Sigmoid colon (tissue), 7 donors: Measurements from ENCODE around the gene IKBKE. TPM values are rescaled to one million over a fixed set of nuclear protein-coding genes. Genes with fewer than 3 reads are reported as not detected.

Source experiments
- DNase-seq: peaks from one replicate; pipeline ENCODE4 v3.0.0-alpha.2; 2019
- H3K27ac ChIP-seq, 4 donors: fragments of 200-600 bp; sonication (generic); one replicate each; pipeline ENCODE4 v1.5.1; 2016 to 2019; ENCODE audit warnings: mild to moderate bottlenecking in 1 of 4
- H3K27me3 ChIP-seq, 3 donors: fragments of 200-600 bp; sonication (generic); one replicate each; pipeline ENCODE4 v1.5.1; 2019; ENCODE audit warnings: mild to moderate bottlenecking in 1 of 3
- H3K36me3 ChIP-seq, 4 donors: fragments of 200-600 bp; sonication (generic); one replicate each; pipeline ENCODE4 v1.5.1; 2016 to 2019
- H3K4me1 ChIP-seq, 4 donors: fragments of 200-600 bp; sonication (generic); one replicate each; pipeline ENCODE4 v1.5.1; 2017 to 2019
- H3K4me3 ChIP-seq, 4 donors: fragments of 200-600 bp; sonication (generic); one replicate each; pipeline ENCODE4 v1.5.1; 2017 to 2019; ENCODE audit warnings: mild to moderate bottlenecking in 2 of 4, moderate library complexity in 1 of 4
- H3K9me3 ChIP-seq, 4 donors: fragments of 200-600 bp in 3 of 4; sonication (generic) in 3 of 4; one replicate each; pipeline versions ENCODE4 v1.5.1 to v1.6.1; 2013 to 2019
- CTCF ChIP-seq, 4 experiments: fragments of 450-650 bp in 3 of 4; fragments of 200-600 bp in 1 of 4; IDR thresholded peaks; one replicate each; pipeline ENCODE4 v1.5.1; 2016 to 2019; ENCODE audit warnings: antibody characterized with exemption in 4 of 4, mild to moderate bottlenecking in 3 of 4, moderate library complexity in 2 of 4
- EP300 ChIP-seq, 4 donors: sonication (generic); formaldehyde crosslinking; IDR thresholded peaks; one replicate each; pipeline ENCODE4 v1.6.1; 2017; ENCODE audit warnings: antibody characterized with exemption in 4 of 4
- POLR2A ChIP-seq, 2 donors: fragments of 450-650 bp; IDR thresholded peaks; one replicate each; pipeline ENCODE4 v1.6.1; 2016; ENCODE audit warnings: antibody characterized with exemption in 2 of 2, mild to moderate bottlenecking in 2 of 2, moderate library complexity in 2 of 2
- POLR2AphosphoS5 ChIP-seq, 4 donors: sonication (generic); formaldehyde crosslinking; IDR thresholded peaks; one replicate each; pipeline ENCODE4 v1.6.1; 2017; ENCODE audit warnings: antibody characterized with exemption in 4 of 4
- WGBS, 2 donors: extraction: QIAGEN DNeasy Blood & Tissue Kit; methylation state at CpG; one replicate each; pipeline ENCODE4 v1.1.7; 2013; 5-methylcytosine and 5-hydroxymethylcytosine counted together
- intact Hi-C: fragments of 100-400 bp; cut with DNase I; formaldehyde crosslinking; loops from one replicate; pipeline ENCODE4 v1.15.1; 2023
- polyA plus RNA-seq, 3 donors: library from polyadenylated mRNA; stranded (reverse); fragments of 200-250 nt; gene quantifications; one replicate each; pipeline ENCODE4 v1.2.3, GENCODE V29; 2013
- total RNA-seq, 4 donors: library from RNA; depleted of rRNA; stranded (reverse); fragments of >200 nt; gene quantifications; one replicate each; pipeline ENCODE4 v1.1.0, GENCODE V29; 2016
- donor health status: healthy with polysubstance abuse.
- donor health status: Bipolar disorder and iron deficiency.
- donor health status: healthy.

IKBKE gene
- total and polyA plus RNA-seq, 7 donors, result 1.6 to 23.2 (median 3.2) TPM

DNA sequence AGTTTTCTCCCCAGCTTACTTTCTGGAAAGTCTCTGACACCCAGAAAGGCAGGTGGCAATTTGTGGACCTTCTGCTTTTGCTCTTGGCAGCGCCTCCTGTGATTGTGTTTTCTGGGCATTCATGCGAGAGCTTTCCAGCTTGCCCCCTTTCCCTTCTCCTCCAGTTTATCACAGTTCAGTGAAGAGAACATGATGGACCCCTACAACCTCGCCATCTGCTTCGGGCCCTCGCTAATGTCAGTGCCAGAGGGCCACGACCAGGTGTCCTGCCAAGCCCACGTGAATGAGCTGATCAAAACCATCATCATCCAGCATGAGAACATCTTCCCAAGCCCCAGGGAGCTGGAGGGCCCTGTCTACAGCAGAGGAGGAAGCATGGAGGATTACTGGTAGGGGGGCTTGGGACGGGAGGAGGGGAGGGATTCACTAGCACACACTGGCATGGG, 24.3 kb upstream of the IKBKE start:
- 96% methylated on average over 8 of the region's 8 CpGs for whole genome bisulfite sequencing, 2 donors
- TF ChIP-seq CTCF (IDR thresholded peaks at IDR 0.05) (no peak), POLR2A (IDR thresholded peaks at IDR 0.05) (no peak), EP300 (IDR thresholded peaks at IDR 0.05) (no peak), POLR2AphosphoS5 (IDR thresholded peaks at IDR 0.05) (no peak)
- DNase-seq, result no peak

GRCh38 chr1:206446688-206447421, 23.4 kb upstream of the IKBKE start:
- H3K27me3 ChIP-seq, result no peaks in the 10 kb centered on the region
- no peak overlapping the region for H3K27ac ChIP-seq
- no peaks in the 10 kb centered on the region for H3K9me3 ChIP-seq
- no peak overlapping the region for H3K4me3 ChIP-seq
- DNase-seq, result no peak
- H3K4me1 ChIP-seq, result peaks cover 0 to 11% (median 9%) of the 10 kb centered on the region in 4 donors
- peaks cover 11 to 71% (median 18%) of the 10 kb centered on the region in 4 donors for H3K36me3 ChIP-seq
- TF ChIP-seq CTCF (IDR thresholded peaks at IDR 0.05), result no peak
- no peak for TF ChIP-seq POLR2AphosphoS5 (IDR thresholded peaks at IDR 0.05)
- no peak for TF ChIP-seq POLR2A (IDR thresholded peaks at IDR 0.05)
- no peak for TF ChIP-seq EP300 (IDR thresholded peaks at IDR 0.05)
- WGBS, 2 donors, result 90 to 94% methylated on average over 11 of the region's 11 CpGs
- intact Hi-C loops, result loop anchor here (10.0 kb wide), 1 partner anchor 712 kb away; no protein-coding TSS in a partner anchor

More for the DNA sequence above, 24.3 kb upstream of the IKBKE start:
- intact Hi-C loops, result loop anchor here (10.0 kb wide), 1 partner anchor 711 kb away; no protein-coding TSS in a partner anchor
- H3K4me1 ChIP-seq, result peaks cover 0 to 11% (median 9%) of the 10 kb centered on the region in 4 donors
- H3K36me3 ChIP-seq, result peaks cover 14 to 71% (median 21%) of the 10 kb centered on the region in 4 donors
- no peak overlapping the region for H3K4me3 ChIP-seq
- no peak overlapping the region for H3K27ac ChIP-seq
- H3K27me3 ChIP-seq, result no peaks in the 10 kb centered on the region
- H3K9me3 ChIP-seq, result no peaks in the 10 kb centered on the region

GRCh38 chr1:206447422-206447765, 22.9 kb upstream of the IKBKE start:
- intact Hi-C loops, result loop anchor here (10.0 kb wide), 1 partner anchor 713 kb away; no protein-coding TSS in a partner anchor
- no peak for DNase-seq
- 80 to 90% methylated on average over 3 of the region's 3 CpGs for WGBS, 2 donors

DNA sequence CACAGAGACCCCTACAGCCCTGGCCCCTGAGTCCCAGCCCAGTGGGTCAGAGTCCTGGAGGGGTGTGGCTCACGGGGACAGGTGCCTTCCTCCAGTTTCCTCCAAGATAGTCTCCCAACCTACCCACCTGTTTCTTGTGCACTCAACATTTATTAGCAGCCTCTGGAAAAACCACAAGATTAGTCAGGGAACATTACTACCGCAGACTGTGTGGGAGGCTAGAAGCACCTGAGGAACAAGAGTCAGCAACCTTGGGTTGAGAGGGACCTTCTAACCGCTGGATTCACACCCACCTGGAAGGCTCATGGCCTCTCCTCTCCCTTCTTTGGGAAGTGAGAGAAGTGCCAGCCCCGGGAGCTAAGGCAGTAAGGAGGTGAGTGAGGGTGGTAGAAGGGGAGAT, 22.5 kb upstream of the IKBKE start:
- intact Hi-C loops, result loop anchor here (10.0 kb wide), 1 partner anchor 713 kb away; no protein-coding TSS in a partner anchor
- WGBS, 2 donors, result 48 to 81% methylated on average over 4 of the region's 4 CpGs

More at GRCh38 chr1:206447422-206447765, 22.9 kb upstream of the IKBKE start:
- no peaks in the 10 kb centered on the region for H3K9me3 ChIP-seq
- H3K27me3 ChIP-seq, result no peaks in the 10 kb centered on the region
- no peak for TF ChIP-seq POLR2A (IDR thresholded peaks at IDR 0.05)
- TF ChIP-seq EP300 (IDR thresholded peaks at IDR 0.05), result no peak
- no peak for TF ChIP-seq POLR2AphosphoS5 (IDR thresholded peaks at IDR 0.05)
- no peak for TF ChIP-seq CTCF (IDR thresholded peaks at IDR 0.05)
- H3K4me1 ChIP-seq, result peaks cover 0 to 11% (median 9%) of the 10 kb centered on the region in 4 donors
- H3K36me3 ChIP-seq, result peaks cover 8 to 71% (median 15%) of the 10 kb centered on the region in 4 donors
- no peak overlapping the region for H3K4me3 ChIP-seq
- no peak overlapping the region for H3K27ac ChIP-seq

More for the DNA sequence above, 22.5 kb upstream of the IKBKE start:
- Histone ChIP-seq H3K27me3 (no peaks in the 10 kb centered on the region), H3K4me3 (no peak overlapping the region), H3K27ac (no peak overlapping the region), H3K4me1 (peaks cover 0 to 11% (median 9%) of the 10 kb centered on the region in 4 donors), H3K36me3 (peaks cover 7 to 69% (median 14%) of the 10 kb centered on the region in 4 donors), H3K9me3 (no peaks in the 10 kb centered on the region)
- TF ChIP-seq POLR2AphosphoS5 (IDR thresholded peaks at IDR 0.05) (no peak), POLR2A (IDR thresholded peaks at IDR 0.05) (no peak), CTCF (IDR thresholded peaks at IDR 0.05) (no peak), EP300 (IDR thresholded peaks at IDR 0.05) (no peak)
- DNase-seq, result no peak
